GM21717 (cell line): ENCODE data around the gene HAGHL.
A peak's percentile ranks its signal among the peaks of the same experiment; 100 is the strongest.
"Not testable (repeated sequence)": the region's sequence is repeated elsewhere in the genome, so short reads cannot be mapped to it uniquely, and the experiment has no call there.

Experiments used
- ATAC-seq: cut with Tn5 transposase; IDR thresholded peaks from one replicate; pipeline ENCODE4 v1.9.1; 2021; ENCODE audit warnings: mild to moderate bottlenecking, moderate library complexity; ENCODE audit not compliant: unreplicated experiment

Gene HAGHL

DNA sequence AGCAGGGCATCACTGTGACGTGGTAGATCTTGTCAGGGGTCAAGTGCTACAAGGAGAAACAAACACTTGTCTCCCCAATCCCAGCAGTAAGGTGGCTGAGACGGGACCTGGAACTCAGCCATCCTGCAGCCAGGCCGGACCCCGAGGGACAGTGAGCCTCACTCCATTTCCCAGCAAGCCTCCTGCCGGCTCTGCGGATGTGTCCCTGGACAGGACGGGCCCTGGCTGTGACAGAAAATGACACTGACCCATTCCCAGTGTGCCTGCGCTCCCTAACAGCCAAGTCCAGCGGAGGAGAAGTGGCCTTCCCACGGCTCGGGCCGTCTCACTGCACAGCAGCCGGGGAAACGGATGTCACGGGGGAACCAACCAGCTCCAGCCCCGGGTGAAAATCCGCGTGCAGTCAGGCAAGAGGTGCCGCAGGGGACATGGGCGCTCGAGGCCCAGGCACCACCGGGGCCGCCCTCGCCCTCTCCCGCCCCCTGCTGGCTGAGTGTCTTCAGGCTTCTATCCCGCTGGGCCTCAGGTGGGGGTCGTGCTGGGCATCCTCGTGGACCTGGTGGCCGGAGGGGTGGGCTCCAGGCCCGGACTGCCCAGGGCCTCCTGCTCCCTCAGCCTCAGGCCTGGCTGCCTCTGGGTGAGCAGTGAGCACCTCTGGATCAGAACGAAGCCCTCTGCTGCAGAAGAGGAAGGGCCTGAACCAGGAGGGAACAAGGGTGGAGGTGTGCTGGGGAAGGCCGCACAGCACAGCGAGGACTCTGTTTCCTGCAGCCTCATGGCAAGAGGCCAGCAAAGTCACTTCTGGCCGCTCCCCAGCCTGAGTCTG, 6.7 kb downstream of the HAGHL start:
- ATAC-seq: no peak

DNA sequence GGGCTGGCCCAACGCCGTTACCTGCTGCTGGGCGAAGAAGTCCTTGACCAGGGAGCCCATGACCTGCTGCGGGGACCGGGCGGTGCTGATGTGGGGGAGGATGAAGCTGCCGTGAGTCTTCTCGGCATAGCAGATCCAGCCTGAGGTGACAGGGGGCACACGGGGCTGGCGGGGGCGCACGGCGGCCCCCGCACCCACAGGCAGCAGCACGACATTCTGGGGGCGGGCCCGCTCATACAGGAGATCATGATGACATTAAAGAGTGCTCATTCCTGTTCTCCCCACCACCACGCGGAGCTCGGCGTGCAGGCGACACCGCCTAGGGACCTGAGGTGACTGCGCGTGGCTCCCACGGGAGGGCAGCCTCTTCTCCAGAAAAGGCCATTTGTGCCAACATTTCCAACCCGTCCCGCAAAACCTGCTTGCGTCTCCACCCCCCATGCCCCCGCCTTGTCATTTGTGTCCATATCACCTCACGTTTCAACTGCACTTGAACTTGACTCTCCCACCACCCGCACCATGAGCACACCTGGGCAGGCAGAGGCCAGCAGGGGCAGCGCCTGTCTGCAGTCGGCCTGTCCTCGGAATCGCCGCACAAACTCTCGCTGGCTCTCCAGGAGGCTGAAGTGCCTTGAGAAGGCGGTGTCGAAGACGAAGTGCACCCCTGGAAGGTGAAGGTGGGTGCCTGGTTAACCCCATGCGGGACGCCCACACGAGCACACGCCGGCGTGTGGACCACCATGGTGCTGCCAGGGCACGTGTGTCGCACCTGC, 7.5 kb downstream of the HAGHL start:
- no peak for ATAC-seq

GRCh38 chr16:734981-735881, 8.3 kb downstream of the HAGHL start:
- ATAC-seq: no peak

- ATAC-seq: no peak
Observed at GRCh38 chr16:735982-736453, 9.1 kb downstream of the HAGHL start.

- ATAC-seq: no peak
Observed at GRCh38 chr16:736936-737481, 10.1 kb downstream of the HAGHL start.

DNA sequence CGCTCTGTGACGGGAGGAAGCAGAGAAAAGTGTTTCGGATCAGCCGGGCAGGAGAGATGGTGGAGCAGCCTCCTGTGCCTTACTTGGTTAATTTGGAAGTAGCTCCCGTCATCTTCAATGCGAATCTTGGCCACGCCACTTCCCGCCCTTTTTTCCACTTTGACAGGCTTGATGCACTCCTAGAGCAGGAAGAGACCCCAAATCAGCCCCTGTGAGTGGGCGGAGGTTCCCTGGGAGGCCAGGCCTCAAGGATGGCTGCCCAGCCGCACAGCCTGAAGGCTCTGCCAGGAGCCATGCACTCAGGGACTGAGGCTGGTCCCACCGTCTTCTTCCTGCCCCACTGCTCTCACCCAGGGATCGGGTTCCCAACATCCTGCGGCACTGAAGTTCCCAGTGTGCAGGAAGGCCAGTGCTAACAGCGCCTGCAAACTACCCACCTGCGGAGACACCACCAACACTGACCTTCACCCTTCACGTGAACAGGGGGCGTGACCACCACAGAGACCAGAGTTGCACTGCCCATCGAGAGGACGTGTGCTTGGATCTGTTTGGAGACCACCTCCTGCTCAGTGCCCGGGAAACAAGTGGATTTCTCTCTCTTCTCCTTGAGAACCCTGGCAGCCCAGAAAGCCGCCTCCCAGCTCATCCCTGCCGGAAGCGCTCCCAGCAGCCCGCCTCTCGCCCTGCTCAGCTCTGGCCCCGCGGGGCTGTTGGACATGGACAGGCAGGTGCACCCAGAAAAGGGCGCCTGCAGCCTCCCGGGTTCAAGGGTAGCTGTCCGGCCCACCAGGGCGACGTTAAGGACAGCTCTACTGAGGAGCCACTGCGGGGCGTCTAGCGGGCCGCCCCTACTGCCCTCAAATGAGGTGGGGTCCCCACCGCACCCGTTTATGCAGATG, 12.9 kb downstream of the HAGHL start:
- ATAC-seq: no peak

- no peak for ATAC-seq
Observed at GRCh38 chr16:740459-740763, 13.5 kb downstream of the HAGHL start.

DNA sequence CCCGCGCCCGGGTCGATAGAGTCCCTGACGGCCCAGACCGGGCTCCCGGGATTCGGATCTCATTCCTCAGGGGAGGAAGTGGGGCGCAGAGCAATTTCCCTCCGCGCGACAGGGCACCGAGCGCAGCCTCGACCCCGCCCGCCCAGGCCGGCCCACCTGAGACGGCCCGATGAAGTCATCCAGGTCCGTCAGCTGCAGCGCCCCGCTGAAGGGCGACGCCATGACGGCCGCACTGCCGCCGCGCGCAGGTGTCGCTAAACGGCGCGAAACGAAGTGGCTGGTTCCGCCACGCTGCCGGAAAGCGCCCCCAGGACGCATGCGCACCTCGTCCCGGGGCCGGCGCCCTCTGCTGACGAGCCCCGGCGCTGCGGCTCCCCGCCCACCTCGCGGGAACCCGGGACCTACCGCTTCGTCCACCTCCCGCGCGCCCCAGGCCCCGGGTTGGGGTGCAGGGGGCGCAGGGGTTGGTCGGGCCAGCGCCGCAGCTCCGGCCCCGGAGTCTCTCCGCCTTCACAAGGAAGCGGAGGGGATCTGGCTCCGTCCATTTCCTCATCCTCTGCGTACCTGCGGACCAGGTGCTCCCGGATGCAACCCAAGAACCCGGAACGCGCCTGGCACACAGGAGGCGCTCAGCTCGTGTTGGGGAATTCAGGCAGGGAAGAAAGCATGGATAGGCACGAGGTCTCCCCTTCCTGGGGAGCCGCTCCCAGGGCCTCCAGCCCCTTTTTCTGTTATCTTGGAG, 14.0 kb downstream of the HAGHL start, which contains the start of gene CIAO3:
Gene CIAO3, minus strand, starts transcription at position 234 of the 742 bp plus-strand sequence. Its CDS starts 12 bp downstream, at position 222.
- peak; percentile 63 for ATAC-seq

DNA sequence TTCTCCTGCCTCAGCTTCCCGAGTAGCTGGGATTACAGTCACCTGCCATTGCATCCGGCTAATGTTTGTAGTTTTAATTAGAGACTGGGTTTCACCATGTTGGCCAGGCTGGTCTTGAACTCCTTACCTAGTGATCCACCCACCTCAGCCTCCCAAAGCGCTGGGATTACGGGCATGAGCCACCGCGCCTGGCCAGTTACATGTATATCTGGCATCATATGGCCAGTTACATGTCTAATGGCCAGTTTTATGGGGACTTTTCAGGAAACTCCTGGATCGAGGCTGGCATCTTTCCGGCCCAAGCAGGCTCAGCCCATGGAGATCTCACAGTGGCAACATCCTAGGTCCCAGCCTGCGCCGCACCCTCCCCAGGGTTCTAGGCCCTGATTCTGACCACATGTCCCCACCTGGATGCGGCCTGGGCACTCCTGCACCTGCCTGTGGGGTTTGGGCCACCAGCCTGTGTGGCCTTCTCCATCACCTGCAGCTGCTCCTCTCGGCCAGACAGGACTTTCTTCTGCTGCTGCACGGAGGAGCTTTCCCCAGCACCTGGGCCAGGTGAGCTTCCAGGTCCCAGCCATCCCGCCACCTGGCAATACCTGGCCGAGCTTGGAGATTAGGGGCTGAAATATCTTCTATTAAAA, 15.2 kb downstream of the HAGHL start:
- ATAC-seq: no peak

DNA sequence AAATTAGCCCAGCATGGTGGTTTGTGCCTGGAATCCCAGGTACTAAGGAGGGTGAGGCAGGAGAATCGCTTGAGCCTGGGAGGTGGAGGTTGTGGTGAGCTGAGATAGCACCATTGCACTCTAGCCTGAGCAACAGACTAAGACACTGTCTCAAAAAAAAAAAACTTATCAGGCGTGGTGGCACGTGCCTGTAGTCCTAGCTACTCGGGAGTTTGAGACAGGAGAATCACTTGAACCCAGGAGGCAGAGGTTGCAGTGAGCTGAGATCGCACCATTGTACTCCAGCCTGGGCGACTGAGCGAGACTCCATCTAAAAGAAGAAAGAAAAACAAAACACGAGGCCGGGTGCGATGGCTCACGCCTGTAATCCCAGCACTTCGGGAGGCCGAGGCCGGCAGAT, 16.0 kb downstream of the HAGHL start:
- ATAC-seq: not testable (repeated sequence)

GRCh38 chr16:743794-744500, 17.0 kb downstream of the HAGHL start:
- no peak for ATAC-seq

DNA sequence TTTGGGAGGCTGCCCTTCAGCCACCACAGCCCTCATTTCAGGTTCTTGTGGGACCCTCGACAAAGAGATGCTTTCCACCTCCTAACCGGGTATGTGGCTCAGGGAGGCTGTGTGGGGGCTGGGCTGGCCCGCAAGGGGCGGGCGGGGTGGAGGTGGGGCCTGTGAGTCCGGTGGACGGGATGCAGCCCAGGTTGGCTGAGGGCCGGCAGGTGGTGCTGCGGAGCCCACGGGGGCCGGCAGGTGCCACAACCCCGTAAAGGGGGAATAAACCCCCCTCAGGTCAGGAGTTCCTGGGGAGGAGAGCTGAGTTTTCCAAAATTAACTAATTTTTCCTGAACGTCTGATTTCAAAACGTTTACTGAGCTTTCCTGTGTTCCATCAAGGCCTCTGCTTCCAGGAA, 18.8 kb downstream of the HAGHL start:
- no peak for ATAC-seq

- no peak for ATAC-seq
Observed at GRCh38 chr16:746637-747036, 19.7 kb downstream of the HAGHL start.

- no peak for ATAC-seq
Observed at GRCh38 chr16:747978-748746, 21.3 kb downstream of the HAGHL start.

- no peak for ATAC-seq
Observed at GRCh38 chr16:749010-749409, 22.1 kb downstream of the HAGHL start.

DNA sequence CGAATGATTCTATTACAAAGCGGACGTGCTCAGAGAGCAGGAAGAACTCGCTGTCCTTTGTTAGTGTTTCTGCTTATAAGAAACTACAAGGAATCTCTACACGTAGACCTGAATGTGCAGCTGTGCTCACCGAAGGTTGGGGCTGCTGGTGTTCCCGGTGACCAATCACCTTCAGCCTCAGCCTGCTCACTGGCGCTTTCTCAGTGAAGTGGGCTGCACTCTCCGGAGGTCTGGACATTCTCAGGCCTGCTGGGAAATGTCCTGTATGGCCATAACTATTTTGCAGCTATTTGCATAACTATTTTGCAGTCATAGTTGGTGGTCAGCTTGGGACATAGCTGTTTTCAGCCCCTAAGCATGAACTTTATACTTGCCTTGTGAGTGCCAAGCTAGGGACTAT, 23.6 kb downstream of the HAGHL start:
- ATAC-seq: no peak
